GM23338 (cell line): ENCODE data around the gene SIVA1. TPM values are rescaled to one million over a fixed set of nuclear protein-coding genes. Genes with fewer than 3 reads are reported as not detected.

Experiments
- ATAC-seq: fragments of 200-7000 bp; cut with Tn5 transposase; 3 replicates; pipeline ENCODE4 v1.9.1; 2020
- DNase-seq: peaks from one replicate; pipeline ENCODE4 v3.0.0-alpha.2; 2015; ENCODE audit warnings: low spot score
- H2AFZ ChIP-seq: fragments of 200-600 bp; sonication (generic); 2 replicates; pipeline ENCODE4 v1.8.0; 2016; ENCODE audit warnings: antibody characterized with exemption, mild to moderate bottlenecking, moderate library complexity
- H3F3A ChIP-seq: fragments of 200-600 bp; sonication (generic); replicated peaks from 2 replicates; pipeline ENCODE4 v1.8.0; 2017; ENCODE audit warnings: antibody characterized with exemption, mixed run types, low read depth
- H3K27ac ChIP-seq: fragments of 200-600 bp; sonication (generic); 2 replicates; pipeline ENCODE4 v1.6.1; 2016; ENCODE audit warnings: low read depth
- H3K27me3 ChIP-seq: fragments of 200-600 bp; sonication (generic); 2 replicates; pipeline ENCODE4 v1.8.0; 2016; ENCODE audit warnings: mild to moderate bottlenecking, mixed run types, moderate library complexity; ENCODE audit not compliant: insufficient read depth
- H3K36me3 ChIP-seq: fragments of 200-600 bp; sonication (generic); 2 replicates; pipeline ENCODE4 v1.8.0; 2016; ENCODE audit warnings: mild to moderate bottlenecking; ENCODE audit not compliant: insufficient read depth
- H3K4me1 ChIP-seq: fragments of 200-600 bp; sonication (generic); 2 replicates; pipeline ENCODE4 v1.8.0; 2016; ENCODE audit warnings: mild to moderate bottlenecking, moderate library complexity; ENCODE audit not compliant: insufficient read depth
- H3K4me2 ChIP-seq: fragments of 200-600 bp; sonication (generic); 2 replicates; pipeline ENCODE4 v1.7.1; 2017; ENCODE audit warnings: mixed run types
- H3K4me3 ChIP-seq: fragments of 200-600 bp; sonication (generic); 2 replicates; pipeline ENCODE4 v1.6.1; 2016; ENCODE audit warnings: mixed run types
- H3K79me2 ChIP-seq: fragments of 200-600 bp; sonication (generic); replicated peaks from 2 replicates; pipeline ENCODE4 v1.8.0; 2017; ENCODE audit warnings: mild to moderate bottlenecking; ENCODE audit not compliant: insufficient read depth
- H3K9me2 ChIP-seq: fragments of 200-600 bp; sonication (generic); 2 replicates; pipeline ENCODE4 v1.8.0; 2017; ENCODE audit not compliant: insufficient read depth
- H4K20me1 ChIP-seq: fragments of 200-600 bp; sonication (generic); replicated peaks from 2 replicates; pipeline ENCODE4 v1.8.0; 2017; ENCODE audit warnings: mild to moderate bottlenecking; ENCODE audit not compliant: insufficient read depth
- H3K27ac Mint-ChIP-seq: 2 replicates; pipeline ENCODE4 v1.8.0; 2020; ENCODE audit warnings: inconsistent platforms, mild to moderate bottlenecking, moderate library complexity, mixed read lengths
- H3K27me3 Mint-ChIP-seq: 3 replicates; pipeline ENCODE4 v1.8.0; 2022; ENCODE audit warnings: low read depth, mild to moderate bottlenecking, moderate library complexity, mixed read lengths, inconsistent platforms; ENCODE audit not compliant: insufficient read depth, poor library complexity
- H3K36me3 Mint-ChIP-seq: 3 replicates; pipeline ENCODE4 v1.8.0; 2021; ENCODE audit warnings: low read depth, mild to moderate bottlenecking, inconsistent platforms, moderate library complexity, mixed read lengths
- H3K4me1 Mint-ChIP-seq: 3 replicates; pipeline ENCODE4 v1.8.0; 2020; ENCODE audit warnings: mild to moderate bottlenecking, inconsistent platforms, mixed read lengths
- H3K4me3 Mint-ChIP-seq: 3 replicates; pipeline ENCODE4 v1.8.0; 2021; ENCODE audit warnings: moderate library complexity, mild to moderate bottlenecking, inconsistent platforms, mixed read lengths
- H3K9me3 Mint-ChIP-seq: 3 replicates; pipeline ENCODE4 v1.8.0; 2020; ENCODE audit warnings: moderate library complexity, mild to moderate bottlenecking, inconsistent platforms, mixed read lengths
- CREB1 ChIP-seq: fragments of 250-450 bp; sonication (Bioruptor Pico); IDR thresholded peaks from 2 replicates; pipeline ENCODE4 v1.5.0; 2020; ENCODE audit warnings: low read depth, mild to moderate bottlenecking, moderate library complexity
- EZH2phosphoT487 ChIP-seq: fragments of 200-600 bp; sonication (generic); IDR thresholded peaks from one replicate; pipeline ENCODE4 v1.8.1; 2018; ENCODE audit warnings: antibody characterized with exemption; ENCODE audit not compliant: unreplicated experiment
- NANOG ChIP-seq: IDR thresholded peaks from 2 replicates; pipeline ENCODE4 v1.6.1; 2016; ENCODE audit warnings: antibody characterized with exemption, borderline replicate concordance
- POLR2AphosphoS5 ChIP-seq: IDR thresholded peaks from 2 replicates; pipeline ENCODE4 v1.6.1; 2016; ENCODE audit warnings: antibody characterized with exemption, low read depth
- ZNF114 ChIP-seq: fragments of 250-450 bp; sonication (Bioruptor Pico); IDR thresholded peaks from 2 replicates; pipeline ENCODE4 v1.5.0; 2020; ENCODE audit warnings: mild to moderate bottlenecking, moderate library complexity
- polyA plus RNA-seq: library from polyadenylated mRNA; unstranded; fragments of >200 nt; fragmentation: Nextera tagmentation; extraction: Ambion mirVana; gene quantifications from 2 replicates; pipeline ENCODE4 v1.2.1, GENCODE V29; 2016
- total RNA-seq: library from RNA; depleted of rRNA; stranded (reverse); fragments of >200 nt; shearing (Covaris generic); gene quantifications from 2 replicates; pipeline ENCODE4 v1.2.3, GENCODE V29; 2014
- TF ChIP-seq, protein P1 (sequence below): fragments of 250-450 bp; sonication (Bioruptor Pico); IDR thresholded peaks from 2 replicates; pipeline ENCODE4 v1.5.0; 2020; ENCODE audit warnings: mild to moderate bottlenecking, moderate library complexity
- TF ChIP-seq, protein P2 (sequence below): IDR thresholded peaks from 2 replicates; pipeline ENCODE4 v1.6.1; 2016; ENCODE audit warnings: antibody characterized with exemption
- TF ChIP-seq, protein P3 (sequence below): IDR thresholded peaks from one replicate; pipeline ENCODE4 v1.6.1; 2018; ENCODE audit warnings: antibody characterized with exemption; ENCODE audit not compliant: unreplicated experiment

The SIVA1 gene
- total and polyA plus RNA-seq, 2 experiments from 2014 or later, result 215 to 392 TPM

DNA sequence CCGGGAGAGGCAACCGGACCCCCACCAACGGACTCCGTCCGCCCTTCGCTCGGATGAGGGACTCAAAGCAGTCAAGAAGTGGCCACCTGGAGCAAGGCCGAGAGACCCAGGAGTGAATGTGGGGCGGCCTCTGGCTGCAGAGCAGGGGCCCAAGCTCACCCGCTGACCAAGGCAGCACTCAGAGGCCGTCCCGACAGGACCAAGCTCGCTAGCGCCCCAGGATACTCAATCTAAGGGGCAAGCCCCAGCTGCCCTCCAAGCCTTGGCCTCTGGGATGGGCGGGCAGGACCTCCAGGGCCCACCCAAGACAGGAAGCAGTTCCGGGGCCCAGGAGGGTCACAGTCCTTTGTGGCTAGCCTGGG is 41.7 kb downstream of the SIVA1 start:
- no peak overlapping the region for H3K27ac Mint-ChIP-seq
- Histone ChIP-seq H4K20me1 (peaks cover 15% of the 10 kb centered on the region; the same call in 1 of the 2 replicates), H3K27me3 (peaks cover 38% of the 10 kb centered on the region), H3K4me1 (peaks cover 31% of the 10 kb centered on the region), H3K9me2 (no peaks in the 10 kb centered on the region), H3K79me2 (peaks cover 16% of the 10 kb centered on the region), H3F3A (peaks cover 8% of the 10 kb centered on the region; the same call in 1 of the 2 replicates), H3K27ac (no peak overlapping the region), H3K36me3 (no peaks in the 10 kb centered on the region), H2AFZ (no peak overlapping the region), H3K4me3 (peak overlapping the region; percentile 74), H3K4me2 (peak overlapping the region; percentile 85)
- DNase-seq, result peak; percentile 56
- TF ChIP-seq, protein P1, sequence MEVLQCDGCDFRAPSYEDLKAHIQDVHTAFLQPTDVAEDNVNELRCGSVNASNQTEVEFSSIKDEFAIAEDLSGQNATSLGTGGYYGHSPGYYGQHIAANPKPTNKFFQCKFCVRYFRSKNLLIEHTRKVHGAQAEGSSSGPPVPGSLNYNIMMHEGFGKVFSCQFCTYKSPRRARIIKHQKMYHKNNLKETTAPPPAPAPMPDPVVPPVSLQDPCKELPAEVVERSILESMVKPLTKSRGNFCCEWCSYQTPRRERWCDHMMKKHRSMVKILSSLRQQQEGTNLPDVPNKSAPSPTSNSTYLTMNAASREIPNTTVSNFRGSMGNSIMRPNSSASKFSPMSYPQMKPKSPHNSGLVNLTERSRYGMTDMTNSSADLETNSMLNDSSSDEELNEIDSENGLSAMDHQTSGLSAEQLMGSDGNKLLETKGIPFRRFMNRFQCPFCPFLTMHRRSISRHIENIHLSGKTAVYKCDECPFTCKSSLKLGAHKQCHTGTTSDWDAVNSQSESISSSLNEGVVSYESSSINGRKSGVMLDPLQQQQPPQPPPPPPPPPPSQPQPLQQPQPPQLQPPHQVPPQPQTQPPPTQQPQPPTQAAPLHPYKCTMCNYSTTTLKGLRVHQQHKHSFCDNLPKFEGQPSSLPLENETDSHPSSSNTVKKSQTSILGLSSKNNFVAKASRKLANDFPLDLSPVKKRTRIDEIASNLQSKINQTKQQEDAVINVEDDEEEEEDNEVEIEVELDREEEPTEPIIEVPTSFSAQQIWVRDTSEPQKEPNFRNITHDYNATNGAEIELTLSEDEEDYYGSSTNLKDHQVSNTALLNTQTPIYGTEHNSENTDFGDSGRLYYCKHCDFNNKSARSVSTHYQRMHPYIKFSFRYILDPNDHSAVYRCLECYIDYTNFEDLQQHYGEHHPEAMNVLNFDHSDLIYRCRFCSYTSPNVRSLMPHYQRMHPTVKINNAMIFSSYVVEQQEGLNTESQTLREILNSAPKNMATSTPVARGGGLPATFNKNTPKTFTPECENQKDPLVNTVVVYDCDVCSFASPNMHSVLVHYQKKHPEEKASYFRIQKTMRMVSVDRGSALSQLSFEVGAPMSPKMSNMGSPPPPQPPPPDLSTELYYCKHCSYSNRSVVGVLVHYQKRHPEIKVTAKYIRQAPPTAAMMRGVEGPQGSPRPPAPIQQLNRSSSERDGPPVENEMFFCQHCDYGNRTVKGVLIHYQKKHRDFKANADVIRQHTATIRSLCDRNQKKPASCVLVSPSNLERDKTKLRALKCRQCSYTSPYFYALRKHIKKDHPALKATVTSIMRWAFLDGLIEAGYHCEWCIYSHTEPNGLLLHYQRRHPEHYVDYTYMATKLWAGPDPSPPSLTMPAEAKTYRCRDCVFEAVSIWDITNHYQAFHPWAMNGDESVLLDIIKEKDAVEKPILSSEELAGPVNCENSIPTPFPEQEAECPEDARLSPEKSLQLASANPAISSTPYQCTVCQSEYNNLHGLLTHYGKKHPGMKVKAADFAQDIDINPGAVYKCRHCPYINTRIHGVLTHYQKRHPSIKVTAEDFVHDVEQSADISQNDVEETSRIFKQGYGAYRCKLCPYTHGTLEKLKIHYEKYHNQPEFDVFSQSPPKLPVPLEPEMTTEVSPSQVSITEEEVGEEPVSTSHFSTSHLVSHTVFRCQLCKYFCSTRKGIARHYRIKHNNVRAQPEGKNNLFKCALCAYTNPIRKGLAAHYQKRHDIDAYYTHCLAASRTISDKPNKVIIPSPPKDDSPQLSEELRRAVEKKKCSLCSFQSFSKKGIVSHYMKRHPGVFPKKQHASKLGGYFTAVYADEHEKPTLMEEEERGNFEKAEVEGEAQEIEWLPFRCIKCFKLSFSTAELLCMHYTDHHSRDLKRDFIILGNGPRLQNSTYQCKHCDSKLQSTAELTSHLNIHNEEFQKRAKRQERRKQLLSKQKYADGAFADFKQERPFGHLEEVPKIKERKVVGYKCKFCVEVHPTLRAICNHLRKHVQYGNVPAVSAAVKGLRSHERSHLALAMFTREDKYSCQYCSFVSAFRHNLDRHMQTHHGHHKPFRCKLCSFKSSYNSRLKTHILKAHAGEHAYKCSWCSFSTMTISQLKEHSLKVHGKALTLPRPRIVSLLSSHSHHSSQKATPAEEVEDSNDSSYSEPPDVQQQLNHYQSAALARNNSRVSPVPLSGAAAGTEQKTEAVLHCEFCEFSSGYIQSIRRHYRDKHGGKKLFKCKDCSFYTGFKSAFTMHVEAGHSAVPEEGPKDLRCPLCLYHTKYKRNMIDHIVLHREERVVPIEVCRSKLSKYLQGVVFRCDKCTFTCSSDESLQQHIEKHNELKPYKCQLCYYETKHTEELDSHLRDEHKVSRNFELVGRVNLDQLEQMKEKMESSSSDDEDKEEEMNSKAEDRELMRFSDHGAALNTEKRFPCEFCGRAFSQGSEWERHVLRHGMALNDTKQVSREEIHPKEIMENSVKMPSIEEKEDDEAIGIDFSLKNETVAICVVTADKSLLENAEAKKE (CRISPR knock-in tag), result no peak
- TF ChIP-seq EZH2phosphoT487 (no peak), ZNF114 (CRISPR knock-in tag) (no peak), POLR2AphosphoS5 (no peak), NANOG (no peak), CREB1 (CRISPR knock-in tag) (no peak)
- TF ChIP-seq, protein P2, sequence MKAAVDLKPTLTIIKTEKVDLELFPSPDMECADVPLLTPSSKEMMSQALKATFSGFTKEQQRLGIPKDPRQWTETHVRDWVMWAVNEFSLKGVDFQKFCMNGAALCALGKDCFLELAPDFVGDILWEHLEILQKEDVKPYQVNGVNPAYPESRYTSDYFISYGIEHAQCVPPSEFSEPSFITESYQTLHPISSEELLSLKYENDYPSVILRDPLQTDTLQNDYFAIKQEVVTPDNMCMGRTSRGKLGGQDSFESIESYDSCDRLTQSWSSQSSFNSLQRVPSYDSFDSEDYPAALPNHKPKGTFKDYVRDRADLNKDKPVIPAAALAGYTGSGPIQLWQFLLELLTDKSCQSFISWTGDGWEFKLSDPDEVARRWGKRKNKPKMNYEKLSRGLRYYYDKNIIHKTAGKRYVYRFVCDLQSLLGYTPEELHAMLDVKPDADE, result no peak
- TF ChIP-seq, protein P3, sequence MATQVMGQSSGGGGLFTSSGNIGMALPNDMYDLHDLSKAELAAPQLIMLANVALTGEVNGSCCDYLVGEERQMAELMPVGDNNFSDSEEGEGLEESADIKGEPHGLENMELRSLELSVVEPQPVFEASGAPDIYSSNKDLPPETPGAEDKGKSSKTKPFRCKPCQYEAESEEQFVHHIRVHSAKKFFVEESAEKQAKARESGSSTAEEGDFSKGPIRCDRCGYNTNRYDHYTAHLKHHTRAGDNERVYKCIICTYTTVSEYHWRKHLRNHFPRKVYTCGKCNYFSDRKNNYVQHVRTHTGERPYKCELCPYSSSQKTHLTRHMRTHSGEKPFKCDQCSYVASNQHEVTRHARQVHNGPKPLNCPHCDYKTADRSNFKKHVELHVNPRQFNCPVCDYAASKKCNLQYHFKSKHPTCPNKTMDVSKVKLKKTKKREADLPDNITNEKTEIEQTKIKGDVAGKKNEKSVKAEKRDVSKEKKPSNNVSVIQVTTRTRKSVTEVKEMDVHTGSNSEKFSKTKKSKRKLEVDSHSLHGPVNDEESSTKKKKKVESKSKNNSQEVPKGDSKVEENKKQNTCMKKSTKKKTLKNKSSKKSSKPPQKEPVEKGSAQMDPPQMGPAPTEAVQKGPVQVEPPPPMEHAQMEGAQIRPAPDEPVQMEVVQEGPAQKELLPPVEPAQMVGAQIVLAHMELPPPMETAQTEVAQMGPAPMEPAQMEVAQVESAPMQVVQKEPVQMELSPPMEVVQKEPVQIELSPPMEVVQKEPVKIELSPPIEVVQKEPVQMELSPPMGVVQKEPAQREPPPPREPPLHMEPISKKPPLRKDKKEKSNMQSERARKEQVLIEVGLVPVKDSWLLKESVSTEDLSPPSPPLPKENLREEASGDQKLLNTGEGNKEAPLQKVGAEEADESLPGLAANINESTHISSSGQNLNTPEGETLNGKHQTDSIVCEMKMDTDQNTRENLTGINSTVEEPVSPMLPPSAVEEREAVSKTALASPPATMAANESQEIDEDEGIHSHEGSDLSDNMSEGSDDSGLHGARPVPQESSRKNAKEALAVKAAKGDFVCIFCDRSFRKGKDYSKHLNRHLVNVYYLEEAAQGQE, result no peak
- peak; percentile 14 for ATAC-seq
- H3K36me3 Mint-ChIP-seq, result peaks cover 3% of the 10 kb centered on the region; the same call in 2 of the 3 replicates
- H3K9me3 Mint-ChIP-seq, result no peaks in the 10 kb centered on the region
- H3K4me3 Mint-ChIP-seq, result peak overlapping the region; percentile 76
- peaks cover 39% of the 10 kb centered on the region for H3K4me1 Mint-ChIP-seq
- H3K27me3 Mint-ChIP-seq, result peaks cover 42% of the 10 kb centered on the region
